GM19240 (cell line): ENCODE measurements around the gene CHD8.

ENCODE experiments used
- DNase-seq: peaks from one replicate; pipeline ENCODE4 v3.0.0; 2011; ENCODE audit warnings: low spot score; ENCODE audit not compliant: insufficient read length

Gene CHD8

DNA sequence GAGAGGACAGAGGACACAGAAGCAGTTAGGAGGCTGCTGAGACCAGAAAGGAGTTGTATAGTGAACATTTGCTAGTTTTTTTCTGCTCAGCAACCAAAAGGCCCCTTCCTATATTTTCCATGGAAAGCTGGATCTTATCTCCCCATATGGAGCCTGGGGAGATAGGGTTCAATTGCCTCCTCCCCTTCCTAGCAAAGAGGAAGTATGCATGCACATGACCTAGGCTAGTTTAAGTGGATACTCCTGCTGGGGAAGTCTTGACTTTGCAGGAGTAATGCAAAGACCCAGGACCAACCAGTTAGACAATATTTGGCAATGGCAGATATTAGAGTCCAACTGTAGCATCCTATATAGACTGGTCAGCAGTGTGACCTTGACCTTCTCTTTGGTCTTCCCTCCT is 15.1 kb downstream of the CHD8 start:
- no peak for DNase-seq

DNA sequence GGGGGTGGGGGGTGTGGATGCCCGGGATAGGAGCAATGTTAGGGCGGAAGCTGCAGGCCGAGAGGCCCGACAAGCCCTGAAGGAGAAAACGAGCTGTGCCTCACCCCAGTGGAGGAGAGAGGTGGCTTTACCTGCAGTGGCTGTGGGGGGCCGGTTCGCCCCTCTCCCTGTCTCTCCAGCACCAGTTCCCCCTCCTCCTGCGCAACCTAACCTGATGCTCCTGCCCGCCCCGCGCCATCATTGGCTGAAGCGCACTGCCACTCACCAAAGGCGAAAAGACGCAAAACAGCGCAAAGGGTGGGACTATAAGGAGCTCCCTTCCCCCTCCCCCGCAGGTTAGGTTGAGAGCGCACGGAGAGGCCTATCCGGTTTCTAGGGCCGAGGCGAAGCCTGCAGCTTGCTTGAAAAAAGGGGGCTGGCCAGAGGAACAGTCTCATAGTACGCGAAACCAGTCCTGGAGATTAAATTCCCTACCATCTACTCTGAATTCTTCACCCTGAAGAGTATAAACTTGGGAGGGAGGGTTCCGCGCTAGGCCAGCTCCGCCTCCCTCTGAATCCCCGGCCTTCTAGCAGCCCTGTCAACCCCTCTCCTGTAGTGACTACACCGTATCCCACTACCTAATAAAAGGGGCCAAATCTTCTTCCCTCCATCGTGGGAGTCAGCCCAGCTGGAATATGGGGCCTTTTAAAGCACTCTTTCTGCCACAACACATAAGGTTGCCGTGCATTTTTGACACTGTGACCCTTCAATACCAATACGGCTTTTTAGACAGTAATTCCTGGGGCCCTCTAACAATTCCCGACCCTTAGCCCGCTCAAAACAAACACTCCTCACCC is 18.6 kb downstream of the CHD8 start:
- DNase-seq, result peak; percentile 90

DNA sequence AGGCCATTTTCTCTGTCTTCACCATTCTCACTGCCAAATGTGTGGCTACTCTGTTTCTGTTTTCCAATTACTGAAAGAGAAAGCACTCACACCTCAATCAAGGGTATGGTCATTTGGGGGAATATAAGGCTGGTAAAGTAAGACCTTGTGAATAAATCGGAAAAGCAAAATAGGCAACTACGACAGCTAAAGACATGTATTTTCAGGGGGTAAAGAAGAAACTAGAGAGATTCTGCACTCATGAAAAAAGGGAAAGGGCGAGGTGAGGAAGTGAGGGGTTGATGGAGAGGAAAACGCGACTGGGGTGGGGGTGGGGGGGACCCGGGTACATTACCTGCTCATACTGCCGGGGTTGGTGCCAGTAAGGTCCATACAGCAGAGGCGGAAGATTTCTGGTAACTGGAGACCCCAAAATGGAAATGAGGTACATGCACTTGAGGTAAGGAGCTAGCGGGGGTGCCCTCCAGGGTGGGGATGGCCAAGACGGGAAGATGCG is 19.3 kb downstream of the CHD8 start:
- peak; percentile 6 for DNase-seq

DNA sequence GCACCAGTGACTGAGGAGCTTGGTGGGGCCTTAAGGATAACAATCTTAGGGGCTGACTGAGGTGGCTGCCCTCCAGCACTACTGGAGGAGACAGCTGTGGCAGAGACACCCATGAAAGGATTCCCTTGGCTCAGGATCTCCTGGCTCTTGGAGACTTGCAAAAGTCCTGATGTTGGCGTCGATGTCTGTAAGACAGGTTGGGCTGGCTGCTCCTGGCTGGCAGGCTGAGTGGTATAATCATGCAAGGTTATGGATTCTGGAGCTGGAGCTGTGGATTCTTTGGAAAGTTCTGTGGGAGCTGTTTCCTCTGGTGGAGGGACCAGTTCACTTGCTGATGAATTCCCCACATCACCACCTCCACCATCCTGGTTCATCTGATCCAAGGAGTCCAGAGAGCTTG is 24.8 kb downstream of the CHD8 start:
- DNase-seq, result no peak

DNA sequence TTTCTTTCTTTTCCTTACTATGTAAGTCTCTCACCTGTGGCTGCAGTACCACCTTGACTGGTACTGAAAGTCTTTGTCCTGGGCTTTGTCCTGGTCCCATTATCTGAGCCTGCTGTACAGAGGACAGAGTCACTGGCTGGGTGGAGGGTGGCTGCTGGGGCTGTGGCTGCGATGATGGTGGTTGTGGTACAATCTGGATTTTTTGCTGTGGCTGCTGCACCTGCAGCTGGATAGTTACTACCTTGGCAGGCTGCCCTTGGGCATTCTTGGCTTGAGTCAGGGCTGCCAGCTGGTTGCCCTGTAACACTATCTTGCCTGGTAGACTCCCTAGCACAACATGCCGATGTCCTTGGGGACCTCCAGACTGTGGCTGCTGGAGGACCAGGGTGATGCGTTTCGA is 27.0 kb downstream of the CHD8 start:
- DNase-seq, result no peak

DNA sequence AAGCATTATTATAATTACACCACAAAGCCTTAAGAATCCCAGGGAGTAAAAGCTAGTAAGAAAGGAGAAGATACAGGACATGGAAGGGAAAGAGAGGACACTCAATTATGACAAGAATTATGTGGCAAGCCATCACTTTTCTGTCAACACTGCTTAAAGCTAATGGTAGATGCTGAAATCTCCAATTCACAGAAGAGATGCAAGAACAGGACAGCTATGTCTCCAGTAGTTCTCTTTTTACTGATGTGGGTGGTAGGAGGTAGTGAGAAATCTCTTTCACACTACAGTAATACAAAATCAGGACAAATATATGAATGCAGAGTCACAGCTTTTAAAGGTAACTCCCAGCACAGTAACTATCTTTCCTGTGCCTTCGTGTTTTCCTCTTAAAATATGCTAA is 29.2 kb downstream of the CHD8 start:
- no peak for DNase-seq

DNA sequence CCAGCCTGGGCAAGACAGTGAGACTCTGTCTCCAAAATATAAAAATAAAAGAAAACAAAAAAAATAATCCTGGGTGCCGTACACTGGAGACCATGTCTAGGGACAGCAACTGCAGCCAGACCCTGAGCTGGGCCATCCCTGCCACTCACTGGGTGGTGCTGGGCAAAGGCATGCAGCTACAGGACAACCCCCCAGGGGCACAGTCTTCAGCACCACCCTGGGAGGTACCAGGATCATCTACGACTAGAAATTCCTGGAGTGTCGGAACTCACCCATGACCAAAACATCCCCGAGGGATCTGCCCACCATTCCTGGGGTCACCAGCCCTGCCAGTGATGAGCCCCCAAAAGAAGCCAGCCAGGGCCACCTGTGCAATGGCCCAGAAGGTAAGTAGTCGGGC is 36.4 kb downstream of the CHD8 start:
- no peak for DNase-seq

DNA sequence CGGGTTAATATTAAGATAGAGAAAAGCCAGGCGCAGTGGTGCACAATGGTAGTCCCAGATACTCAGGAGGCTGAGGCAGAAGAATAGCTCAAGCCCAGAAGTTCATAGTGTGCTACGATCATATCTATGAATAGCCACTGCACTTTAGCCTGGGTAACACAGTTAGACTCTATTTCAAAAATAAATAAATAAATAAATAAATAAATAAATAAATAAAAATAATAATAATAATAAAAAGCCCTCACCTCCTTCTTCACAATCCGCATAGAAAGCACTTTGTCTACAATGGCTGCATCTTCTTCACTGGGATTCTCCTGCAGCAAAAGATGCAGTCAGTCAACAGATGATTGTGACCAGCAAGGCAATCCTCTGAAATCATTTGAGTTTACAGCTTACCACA is 40.6 kb downstream of the CHD8 start:
- no peak for DNase-seq

DNA sequence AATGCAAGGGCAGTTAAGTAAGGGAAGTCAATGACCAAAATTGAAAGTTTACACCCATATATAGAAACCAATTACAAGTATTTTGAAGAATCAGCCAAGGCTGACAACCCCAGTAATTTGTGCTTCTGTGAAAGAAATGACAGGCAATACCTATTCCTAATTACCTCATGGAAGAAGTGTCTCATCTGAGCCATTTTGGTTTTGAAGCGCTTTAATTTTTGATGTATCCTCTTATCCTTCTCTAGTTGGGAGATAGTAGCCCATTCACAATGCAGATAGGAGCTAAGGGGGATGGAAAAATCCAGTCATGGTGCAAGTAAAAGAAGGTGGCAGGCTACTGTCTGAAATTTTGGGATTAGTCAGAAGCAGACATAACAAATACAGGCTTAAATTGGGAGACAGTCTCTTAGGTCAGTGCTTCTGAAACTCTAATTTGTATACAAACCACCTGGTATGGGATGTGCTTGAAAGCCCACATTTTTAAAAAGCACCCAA is 41.7 kb downstream of the CHD8 start:
- DNase-seq, result peak; percentile 11

DNA sequence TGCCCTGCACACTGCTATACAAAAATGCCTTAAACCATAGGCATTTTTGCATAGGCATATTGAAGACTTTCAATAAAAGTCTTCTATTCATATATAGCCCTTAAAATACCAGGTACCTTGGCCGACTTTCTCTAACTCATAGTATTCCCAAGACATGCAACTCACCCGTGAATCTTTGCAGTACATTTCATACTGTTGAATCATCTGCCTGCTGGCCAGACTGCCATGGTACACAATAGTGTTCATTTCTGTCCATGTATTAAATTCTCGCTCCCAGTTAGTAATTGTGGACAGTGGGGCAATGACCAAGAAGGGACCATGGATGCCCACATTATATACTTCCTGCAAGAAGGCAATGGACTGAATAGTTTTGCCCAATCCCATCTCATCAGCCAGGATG is 47.8 kb downstream of the CHD8 start:
- DNase-seq, result no peak

DNA sequence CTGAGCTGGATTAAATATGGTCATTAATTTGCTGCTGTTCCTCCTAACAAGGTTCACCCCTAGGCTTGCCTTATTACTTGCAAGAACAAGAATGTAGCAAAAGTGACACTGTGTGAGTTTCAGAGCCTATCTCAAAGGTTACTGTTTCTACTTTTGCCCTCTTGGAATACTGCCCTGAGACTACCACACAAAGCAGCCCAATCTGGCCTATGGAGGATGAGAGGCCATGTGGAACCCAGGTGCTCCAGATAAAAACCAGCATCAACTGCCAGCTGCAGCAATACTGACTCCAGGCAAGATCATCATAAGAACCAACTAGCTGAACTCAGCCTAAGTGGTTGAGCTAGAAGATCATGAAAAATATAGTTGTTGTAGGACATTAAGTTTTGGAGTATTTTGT is 49.7 kb downstream of the CHD8 start:
- DNase-seq, result no peak

DNA sequence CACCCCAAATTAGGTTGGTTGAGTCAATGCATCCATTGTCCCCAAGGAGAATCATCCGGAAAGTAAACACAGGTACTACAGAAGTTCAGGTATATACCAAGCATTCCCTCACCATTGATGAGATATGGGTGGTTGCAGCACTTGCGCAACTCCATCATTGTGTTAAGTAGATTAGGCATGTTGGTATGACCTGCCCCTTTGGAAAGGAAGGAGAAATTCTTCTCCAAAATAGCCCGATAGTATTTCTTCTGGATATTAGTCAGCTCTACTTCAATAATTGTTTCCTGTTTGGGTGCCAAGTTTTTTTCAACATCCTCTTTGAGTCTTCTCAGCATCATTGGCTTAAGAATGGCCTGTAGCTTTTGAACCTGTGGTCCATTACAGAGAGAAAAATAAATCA is 50.8 kb downstream of the CHD8 start:
- DNase-seq, result no peak

DNA sequence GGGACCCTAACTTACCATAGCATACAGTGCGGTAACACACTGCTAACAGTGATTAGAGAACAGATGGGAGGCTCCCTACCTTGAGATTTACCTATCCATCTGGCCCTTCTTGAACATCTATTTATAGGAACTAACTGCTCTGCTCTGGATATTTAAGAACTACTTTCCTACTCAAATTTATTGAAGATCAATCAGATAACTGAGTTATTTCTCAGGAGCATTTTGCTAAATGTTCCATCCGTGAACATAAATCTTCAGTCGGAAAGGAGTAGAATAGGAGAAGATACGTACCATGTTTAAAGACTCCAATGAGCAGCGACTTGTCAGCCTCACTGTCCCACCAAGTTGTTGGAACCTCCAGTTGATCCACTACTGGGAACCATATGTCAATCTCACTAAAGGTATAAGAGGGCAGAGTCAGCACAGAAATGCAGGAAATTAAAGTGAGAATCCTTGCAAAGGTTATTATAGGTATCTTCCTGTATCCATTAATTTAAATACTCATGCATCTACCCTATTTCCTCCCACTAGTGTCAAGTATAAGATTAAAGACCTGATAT is 56.5 kb downstream of the CHD8 start:
- no peak for DNase-seq

DNA sequence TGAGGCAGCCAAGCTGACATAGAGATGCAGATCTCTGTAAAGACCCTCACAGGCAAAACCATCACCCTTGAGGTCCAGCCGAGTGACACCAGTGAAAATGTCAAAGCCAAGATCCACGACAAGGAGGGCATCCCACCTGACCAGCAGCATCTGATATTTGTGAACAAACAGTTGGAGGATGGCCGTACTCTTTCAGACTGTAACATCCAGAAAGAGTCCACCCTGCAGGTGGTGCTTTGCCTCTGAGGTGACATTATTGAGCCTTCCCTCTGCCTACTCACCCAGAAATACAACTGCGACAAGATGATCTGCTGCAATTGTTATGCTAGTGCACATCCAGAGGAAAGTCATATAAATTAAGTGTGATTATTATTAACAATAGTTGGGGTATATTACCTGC is 57.0 kb downstream of the CHD8 start:
- DNase-seq, result no peak

DNA sequence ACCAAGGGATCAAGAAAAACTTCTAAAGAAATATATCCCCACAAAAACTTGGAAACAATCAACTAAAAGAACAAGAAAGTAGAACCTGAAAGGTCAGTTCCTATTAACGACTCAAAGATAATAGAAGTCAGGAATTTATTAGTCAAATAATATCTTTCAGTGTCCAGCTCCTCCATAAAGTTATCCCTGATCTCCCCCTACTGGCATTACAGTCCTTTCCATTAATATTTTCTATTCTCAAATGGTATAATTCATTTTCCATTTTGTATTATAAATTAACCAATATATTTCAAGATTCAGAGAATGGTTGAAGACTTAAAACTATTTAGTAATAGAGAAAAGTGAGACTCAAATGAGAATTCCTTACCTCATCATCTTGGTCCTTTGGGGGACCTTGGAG is 60.5 kb downstream of the CHD8 start:
- no peak for DNase-seq

DNA sequence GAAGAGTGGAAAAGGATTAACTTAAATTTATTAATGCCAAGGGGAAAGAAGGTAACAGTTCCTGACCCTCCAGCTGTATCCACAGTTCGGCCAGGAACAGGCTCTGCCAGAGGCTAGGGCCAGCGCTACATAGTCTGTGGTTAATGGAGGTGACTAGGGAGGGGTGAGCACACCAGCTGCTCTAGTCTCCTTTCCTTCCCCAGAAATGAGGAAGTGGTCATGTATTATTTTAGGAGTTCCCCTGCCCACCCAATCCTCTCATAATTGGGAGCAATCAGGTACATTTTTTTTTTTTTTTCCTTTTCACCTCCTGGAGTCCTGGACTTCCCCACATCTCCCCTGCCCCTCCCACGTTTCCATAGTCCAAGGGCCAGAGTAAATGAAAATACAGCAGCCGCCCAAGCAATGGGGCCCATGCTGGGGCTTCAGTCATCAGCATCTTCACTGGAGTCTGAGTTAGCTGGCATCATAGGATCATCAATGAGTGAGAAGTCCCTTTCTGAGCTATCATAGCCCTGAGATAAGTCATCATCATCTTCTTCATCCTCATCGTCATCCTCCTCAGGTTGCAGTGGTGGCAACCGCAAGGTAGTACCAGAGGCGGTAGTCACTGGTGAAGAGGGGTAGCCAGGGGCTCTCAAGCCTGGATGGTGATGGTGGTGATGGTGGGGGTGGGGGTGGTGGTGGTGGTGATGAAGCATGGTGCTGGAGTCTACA is 70.6 kb downstream of the CHD8 start:
- DNase-seq, result no peak

DNA sequence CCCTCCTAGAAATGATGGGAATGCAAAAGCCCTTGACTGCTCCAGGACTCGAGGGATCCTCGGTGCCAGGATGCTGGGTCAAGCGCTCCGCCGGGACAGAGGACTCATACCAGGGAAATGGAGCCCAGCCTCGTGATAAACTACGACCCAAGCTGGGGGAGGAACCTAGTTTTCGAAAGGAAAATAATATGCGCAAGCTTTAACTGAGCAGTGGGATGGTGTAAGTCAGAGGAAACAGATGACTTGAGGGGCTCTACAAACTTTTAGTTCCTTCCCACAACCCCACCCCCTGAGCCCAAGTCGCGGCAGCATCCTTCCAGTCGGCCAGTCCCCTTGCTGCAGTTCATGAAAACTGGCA is 71.5 kb downstream of the CHD8 start:
- DNase-seq, result no peak

DNA sequence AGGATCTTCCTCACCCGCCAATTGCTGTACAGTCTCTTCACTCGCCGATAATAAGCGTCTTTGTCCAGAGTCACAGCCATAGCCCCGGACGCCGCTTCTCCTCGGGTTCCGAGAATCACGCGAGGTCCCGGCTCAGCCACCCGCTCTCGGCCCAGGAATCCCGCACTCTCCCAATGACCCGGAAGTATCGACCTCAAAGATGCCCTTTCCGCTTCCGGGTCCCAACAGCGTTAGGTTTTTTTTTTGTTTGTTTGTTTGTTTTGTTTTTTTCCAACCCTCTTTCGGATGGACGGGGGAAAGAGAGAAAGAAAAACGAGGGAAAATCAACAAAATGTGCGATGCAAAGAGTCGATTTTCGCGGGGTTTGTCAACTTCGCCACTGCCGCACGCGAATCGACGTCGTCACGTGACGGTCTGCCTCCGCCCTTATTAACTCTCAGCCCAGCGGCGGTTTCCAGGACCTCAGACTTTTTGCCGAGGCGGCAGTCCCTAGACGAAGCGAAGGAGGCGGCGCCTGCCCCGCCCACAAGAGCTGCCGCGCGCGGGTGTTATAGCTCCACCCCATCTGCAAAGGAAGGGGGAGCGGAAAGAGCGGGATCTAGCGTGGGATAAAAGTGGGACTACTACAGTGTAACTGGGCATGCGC is 72.0 kb downstream of the CHD8 start, which contains the start of gene SUPT16H:
TSS of gene SUPT16H (minus strand) at position 172 of the 646 bp plus-strand sequence. CDS start at position 80, 92 bp downstream.
- DNase-seq, result peak; percentile 56

DNA sequence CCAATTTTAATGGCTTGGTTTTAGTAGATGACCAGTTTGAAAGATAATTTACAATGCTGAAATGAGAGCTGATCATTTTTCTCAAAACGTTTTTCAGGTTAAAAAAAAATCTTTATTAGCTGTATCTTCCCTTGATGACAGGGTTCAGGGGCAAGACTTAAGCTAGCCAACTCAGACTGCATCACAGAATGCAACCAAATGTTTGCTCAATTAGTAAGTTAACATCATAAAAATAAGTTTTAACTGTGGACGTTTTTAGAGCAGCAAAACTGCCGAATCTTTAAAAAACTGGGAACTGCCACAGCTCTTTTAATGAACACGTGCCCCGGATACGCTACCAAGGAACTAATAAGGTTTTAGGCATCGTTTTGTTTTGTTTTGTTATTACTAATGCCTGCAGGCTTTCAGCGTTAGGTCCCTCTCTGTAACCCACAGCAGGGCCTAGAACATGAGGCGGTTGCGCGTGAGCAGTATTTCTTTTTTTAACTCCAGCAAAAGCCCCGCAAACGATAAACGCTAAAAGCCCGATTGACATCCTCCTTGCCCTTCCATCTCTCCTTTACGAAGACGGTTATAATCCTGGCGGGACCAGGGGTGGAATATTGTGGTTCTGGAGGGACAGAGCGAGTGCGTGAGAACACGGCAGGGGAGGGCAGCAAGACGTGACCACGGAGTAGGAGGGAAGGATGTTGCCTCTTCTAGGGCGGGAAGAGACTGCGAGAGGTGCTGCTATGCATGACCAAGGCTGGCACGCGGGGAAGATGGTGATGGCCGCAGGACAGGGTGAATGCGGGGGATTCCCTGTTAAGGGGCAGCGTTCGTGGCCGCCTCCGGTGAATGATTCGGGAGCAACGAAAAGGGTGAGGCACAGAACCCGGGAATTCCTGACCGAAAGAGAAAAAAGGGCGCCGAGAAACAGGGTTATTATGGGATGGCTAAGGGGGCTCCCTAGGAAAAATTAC is 72.8 kb downstream of the CHD8 start:
- DNase-seq, result peak; percentile 8

DNA sequence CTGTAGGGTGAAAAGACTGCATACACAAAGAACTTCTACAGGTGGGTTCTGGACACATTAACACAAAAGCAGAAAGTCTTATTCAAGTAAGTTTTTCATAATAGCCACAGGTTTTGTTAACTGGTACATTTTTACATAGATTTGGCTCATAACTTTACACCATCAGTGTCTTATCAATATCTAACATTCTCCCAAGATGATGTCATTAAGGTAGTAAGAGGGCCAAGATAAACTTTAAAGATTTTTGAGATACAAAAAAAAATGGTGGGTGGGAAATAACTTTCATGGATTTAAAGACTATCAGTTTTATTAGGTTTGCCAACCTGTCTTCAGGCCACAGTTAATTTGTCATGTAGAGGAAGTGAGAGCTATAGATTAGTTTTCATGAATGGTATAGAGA is 73.8 kb downstream of the CHD8 start:
- DNase-seq, result no peak

DNA sequence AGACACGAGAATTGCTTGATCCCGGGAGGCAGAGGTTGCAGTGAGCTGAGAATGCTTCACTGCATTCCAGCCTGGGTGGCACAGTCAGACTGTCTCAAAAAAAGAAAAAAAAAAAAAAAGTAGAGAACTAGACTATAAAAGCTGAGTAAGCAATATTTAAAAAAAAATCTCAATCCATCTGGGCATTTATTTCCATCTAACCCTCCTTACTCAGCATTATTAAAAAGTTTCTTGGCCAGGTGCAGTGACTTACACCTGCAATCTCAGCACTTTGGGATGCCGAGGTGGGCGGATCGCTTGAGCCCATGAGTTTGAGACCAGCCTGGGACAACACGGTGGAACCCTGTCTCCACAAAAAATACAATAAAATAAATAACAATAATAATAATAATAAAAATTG is 76.6 kb downstream of the CHD8 start:
- DNase-seq, result no peak
